ENCODE measurements around the gene ZFAND4. TPM values are rescaled to one million over a fixed set of nuclear protein-coding genes. Genes with fewer than 3 reads are reported as not detected.
"Not testable (repeated sequence)": the region's sequence is repeated elsewhere in the genome, so short reads cannot be mapped to it uniquely, and the experiment has no call there.

The ZFAND4 gene
- total RNA-seq, 1 experiment from 2014 or later: 18.3 TPM

GRCh38 chr10:45655219-45655618 is 17.4 kb downstream of the ZFAND4 start (continued):
- TF ChIP-seq USF2 (CRISPR knock-in tag; IDR thresholded peaks at IDR 0.05) (no peak), ELF4 (CRISPR knock-in tag; IDR thresholded peaks at IDR 0.05; ENCODE audit: low read depth) (no peak), ZMAT4 (CRISPR knock-in tag; IDR thresholded peaks at IDR 0.05) (no peak), E2F5 (CRISPR knock-in tag; IDR thresholded peaks at IDR 0.05) (no peak), FOXP1 (CRISPR knock-in tag; IDR thresholded peaks at IDR 0.05; ENCODE audit: borderline replicate concordance) (no peak), ZNF263 (CRISPR knock-in tag; IDR thresholded peaks at IDR 0.05; ENCODE audit: low read depth) (no peak), ZNF512 (CRISPR knock-in tag; IDR thresholded peaks at IDR 0.05; ENCODE audit: borderline replicate concordance) (no peak), HMGA2 (CRISPR knock-in tag; IDR thresholded peaks at IDR 0.05) (no peak), ZNF425 (CRISPR knock-in tag; conservative IDR thresholded peaks at IDR 0.05) (no peak), CBFB (CRISPR knock-in tag; IDR thresholded peaks at IDR 0.05; ENCODE audit: low read depth) (no peak)

GRCh38 chr10:45654753-45655141 is 17.8 kb downstream of the ZFAND4 start:
- H3K4me3 Mint-ChIP-seq; H3K27me3 Mint-ChIP-seq (ENCODE audit: low read depth); H3K36me3 Mint-ChIP-seq; H3K27ac Mint-ChIP-seq; H3K9me3 Mint-ChIP-seq; CTCF ChIA-PET; DNase-seq (ENCODE audit: low spot score); H3K4me1 Mint-ChIP-seq; ATAC-seq; POLR2A ChIA-PET: not testable (repeated sequence)

- DNase-seq (ENCODE audit: low spot score): no peak
- CTCF ChIA-PET: no interaction called here
- no peak overlapping the region for H3K27ac Mint-ChIP-seq
- H3K9me3 Mint-ChIP-seq: no peaks in the 10 kb centered on the region
- H3K27me3 Mint-ChIP-seq (ENCODE audit: low read depth): no peaks in the 10 kb centered on the region
- POLR2A ChIA-PET: no interaction called here
- H3K36me3 Mint-ChIP-seq: peaks cover 3% of the 10 kb centered on the region; the same call in 1 of the 2 replicates
- peaks cover 7% of the 10 kb centered on the region; the same call in 1 of the 2 replicates for H3K4me1 Mint-ChIP-seq
- H3K4me3 Mint-ChIP-seq: no peak overlapping the region
- ATAC-seq: no peak
- TF ChIP-seq E2F4 (CRISPR knock-in tag; IDR thresholded peaks at IDR 0.05; ENCODE audit: borderline replicate concordance, low read depth) (no peak), GABPB1 (CRISPR knock-in tag; IDR thresholded peaks at IDR 0.05) (no peak), ZBTB21 (CRISPR knock-in tag; IDR thresholded peaks at IDR 0.05; ENCODE audit: borderline replicate concordance) (no peak), MAX (CRISPR knock-in tag; IDR thresholded peaks at IDR 0.05) (no peak), PRDM15 (CRISPR knock-in tag; IDR thresholded peaks at IDR 0.05) (no peak), ZNF121 (CRISPR knock-in tag; IDR thresholded peaks at IDR 0.05) (no peak), NR2C2 (CRISPR knock-in tag; IDR thresholded peaks at IDR 0.05) (no peak), SMAD4 (CRISPR knock-in tag; IDR thresholded peaks at IDR 0.05) (no peak), ZNF512 (CRISPR knock-in tag; IDR thresholded peaks at IDR 0.05; ENCODE audit: borderline replicate concordance) (no peak), MXD4 (CRISPR knock-in tag; IDR thresholded peaks at IDR 0.05; ENCODE audit: borderline replicate concordance) (no peak), MLX (CRISPR knock-in tag; IDR thresholded peaks at IDR 0.05) (no peak)
These were observed 19.1 kb downstream of the ZFAND4 start for GRCh38 chr10:45653454-45653853.
